ENCODE data around the gene OPRL1. TPM values are rescaled to one million over a fixed set of nuclear protein-coding genes. Genes with fewer than 3 reads are reported as not detected.

OPRL1 gene
- total and polyA plus RNA-seq, 2 of the 8 experiments (the other 6 are each of a cell fraction or from before 2014, with no cell fraction given), result 0.63 to 0.98 TPM

GRCh38 chr20:64033981-64034493 is 45.8 kb upstream of the OPRL1 start:
- H3K9me3 ChIP-seq (ENCODE audit: insufficient read depth in 2 of 2, low read depth in 1 of 2, low read length in 1 of 2), result no peaks in the 10 kb centered on the region
- H3K9ac ChIP-seq (replicated peaks in 1 of 4; ENCODE audit: extremely low read depth in 1 of 4, low read depth in 3 of 4, low read length in 3 of 4), result no peak overlapping the region
- no peak overlapping the region for H4K91ac ChIP-seq (replicated peaks; ENCODE audit: insufficient read length, low read length)
- H4K8ac ChIP-seq (ENCODE audit: extremely low read depth, insufficient read depth, low read length), result no peak overlapping the region
- ChIA-PET POLR2A (ENCODE audit: partially characterized antibody) (interaction anchor here (0.7 to 1.7 kb wide), 6 partner anchors 9 to 75 kb away, joined by 3 to 5 read pairs (median 4); partner anchors contain the start of gene SAMD10), CTCF (ENCODE audit: partially characterized antibody) (interaction anchor here (1.2 to 1.4 kb wide), 2 partner anchors 23 to 26 kb away, joined by 3 to 4 read pairs; no protein-coding TSS in a partner anchor)
- 99% methylated on average over 11 of the region's 11 CpGs; no CpG with 5 or more reads in 1 of the 2 experiments for WGBS, 2 experiments (ENCODE audit: extremely low coverage in 1 of 2, insufficient coverage in 1 of 2, insufficient read length in 1 of 2, insufficient replicate concordance in 2 of 2, low coverage in 1 of 2, low lambda C conversion rate in 2 of 2, missing lambda C conversion rate in 1 of 2)
- H2AFZ ChIP-seq (ENCODE audit: low read length), result no peak overlapping the region
- H3K56ac ChIP-seq (replicated peaks; ENCODE audit: insufficient read length, low read depth, low read length), result no peak overlapping the region
- H4K20me1 ChIP-seq (replicated peaks in 1 of 2; ENCODE audit: control insufficient read depth in 1 of 2, insufficient read depth in 2 of 2, low read length in 2 of 2), result peaks cover 0 to 4% of the 10 kb centered on the region in 2 experiments
- no peak overlapping the region for H4K5ac ChIP-seq (ENCODE audit: insufficient read length, low read depth, low read length)
- H3K23ac ChIP-seq (ENCODE audit: insufficient read length), result no peak overlapping the region
- no peak overlapping the region for H2BK120ac ChIP-seq (replicated peaks; ENCODE audit: low read depth, low read length)
- no peak overlapping the region for H2BK20ac ChIP-seq (ENCODE audit: low read length)
- peaks cover 11 to 26% (median 19%) of the 10 kb centered on the region in 4 experiments; a peak in 7 of 8 replicates for H3K36me3 ChIP-seq (ENCODE audit: control insufficient read depth in 2 of 4, insufficient read depth in 4 of 4, low read length in 3 of 4)
- no peak for FAIRE-seq
- peaks cover 4 to 17% (median 9%) of the 10 kb centered on the region in 4 experiments; a peak in 6 of 7 replicates for H3K27me3 ChIP-seq (replicated peaks in 1 of 4; ENCODE audit: control insufficient read depth in 3 of 4, extremely low read depth in 1 of 4, insufficient read depth in 3 of 4, low read length in 3 of 4)
- H2BK12ac ChIP-seq (ENCODE audit: low read depth, low read length), result no peak overlapping the region
- no peak overlapping the region for H3K14ac ChIP-seq (ENCODE audit: insufficient read length)
- DNase-seq (ENCODE audit: low read depth in 1 of 2, low spot score in 2 of 2), result no peak
- H2AK5ac ChIP-seq (ENCODE audit: low read depth, low read length), result no peak overlapping the region
- no peak overlapping the region for H3K18ac ChIP-seq (ENCODE audit: extremely low read depth, low read length)
- H2BK15ac ChIP-seq (ENCODE audit: low read length), result no peak overlapping the region
- H3K4me2 ChIP-seq (ENCODE audit: insufficient read depth in 1 of 2, low read depth in 2 of 2, low read length in 2 of 2), result no peak overlapping the region
- no peak overlapping the region for H3K4ac ChIP-seq (replicated peaks; ENCODE audit: insufficient read length, low read depth, low read length)
- H3K4me1 ChIP-seq (replicated peaks in 1 of 4; ENCODE audit: control insufficient read depth in 3 of 4, insufficient read depth in 4 of 4, low read length in 3 of 4), result peaks cover 0 to 19% (median 15%) of the 10 kb centered on the region in 4 experiments; a peak in 6 of 7 replicates
- peaks cover 3% of the 10 kb centered on the region; the same call in 1 of the 2 replicates for H3K23me2 ChIP-seq (ENCODE audit: low read depth, low read length)
- no peaks in the 10 kb centered on the region for H3K79me2 ChIP-seq (ENCODE audit: control insufficient read depth in 1 of 2, insufficient read depth in 2 of 2, low read length in 2 of 2)
- no peaks in the 10 kb centered on the region; the same call in 1 of the 2 replicates for H3K79me1 ChIP-seq (ENCODE audit: low read depth, low read length)
- no peak overlapping the region for H2BK5ac ChIP-seq (ENCODE audit: low read depth, low read length)
- no peak overlapping the region for H3K27ac ChIP-seq (ENCODE audit: low read depth, low read length)
- H3K4me3 ChIP-seq (ENCODE audit: extremely low read depth in 1 of 4, insufficient read depth in 2 of 4, low read depth in 3 of 4, low read length in 4 of 4), result no peak overlapping the region
- no peak for TF ChIP-seq SAP30 (IDR thresholded peaks at IDR 0.05; ENCODE audit: insufficient read depth, insufficient replicate concordance, low read length)
